MCF 10A (cell line): ENCODE measurements around the gene CDHR3. TPM values are rescaled to one million over a fixed set of nuclear protein-coding genes. Genes with fewer than 3 reads are reported as not detected.

Source experiments
- BruUV-seq: library from RNA; stranded (reverse); fragments of 400-500 nt; replicated peaks from 2 replicates; lab custom pipeline; 2021; lab: Mats Ljungman, UMichigan
- CTCF ChIA-PET: fragments of 300-600 bp; sonication (Branson Sonifier 250); formaldehyde crosslinking; extraction: SDS; loops from one replicate; lab custom pipeline; 2021; ENCODE audit warnings: antibody characterized with exemption, inconsistent platforms; lab: Yijun Ruan, JAX
- POLR2A ChIA-PET: fragments of 300-600, 350-650 bp; sonication (Branson Sonifier 250); formaldehyde crosslinking; extraction: SDS; loops from one replicate; lab custom pipeline; 2020; ENCODE audit warnings: antibody characterized with exemption, inconsistent platforms; lab: Yijun Ruan, JAX
- DNase-seq: peaks from one replicate; pipeline ENCODE4 v3.0.0-alpha.2; 2018; ENCODE audit not compliant: unreplicated experiment
- H3K27ac Mint-ChIP-seq: one replicate; pipeline ENCODE4 v1.8.0; 2022; ENCODE audit warnings: mild to moderate bottlenecking, low read depth, mixed read lengths; ENCODE audit not compliant: unreplicated experiment
- H3K27me3 Mint-ChIP-seq: one replicate; pipeline ENCODE4 v1.8.0; 2022; ENCODE audit warnings: mixed read lengths; ENCODE audit not compliant: insufficient read depth, unreplicated experiment
- H3K36me3 Mint-ChIP-seq: one replicate; pipeline ENCODE4 v1.8.0; 2022; ENCODE audit warnings: mild to moderate bottlenecking, moderate library complexity, mixed read lengths; ENCODE audit not compliant: insufficient read depth, unreplicated experiment
- H3K4me1 Mint-ChIP-seq: one replicate; pipeline ENCODE4 v1.8.0; 2022; ENCODE audit warnings: mixed read lengths; ENCODE audit not compliant: insufficient read depth, unreplicated experiment
- H3K4me3 Mint-ChIP-seq: one replicate; pipeline ENCODE4 v1.8.0; 2022; ENCODE audit warnings: mild to moderate bottlenecking, moderate library complexity, mixed read lengths; ENCODE audit not compliant: unreplicated experiment
- H3K9me3 Mint-ChIP-seq: one replicate; pipeline ENCODE4 v1.8.0; 2022; ENCODE audit warnings: mixed read lengths; ENCODE audit not compliant: unreplicated experiment
- intact Hi-C: fragments of 100-400 bp; cut with micrococcal nuclease; formaldehyde crosslinking; loops from 2 replicates; pipeline ENCODE4 v1.14.1; 2022
- total RNA-seq: library from RNA; stranded (reverse); gene quantifications from 2 replicates; pipeline ENCODE4 v1.2.3, GENCODE V29; 2022
- TF ChIP-seq, protein P1 (sequence below): fragments of 200-600 bp; IDR thresholded peaks from one replicate; pipeline ENCODE4 v1.8.0; 2022; ENCODE audit warnings: antibody characterized with exemption, mild to moderate bottlenecking; ENCODE audit not compliant: unreplicated experiment

CDHR3 gene
- total RNA-seq, 1 experiment from 2014 or later: 0.19 TPM

DNA sequence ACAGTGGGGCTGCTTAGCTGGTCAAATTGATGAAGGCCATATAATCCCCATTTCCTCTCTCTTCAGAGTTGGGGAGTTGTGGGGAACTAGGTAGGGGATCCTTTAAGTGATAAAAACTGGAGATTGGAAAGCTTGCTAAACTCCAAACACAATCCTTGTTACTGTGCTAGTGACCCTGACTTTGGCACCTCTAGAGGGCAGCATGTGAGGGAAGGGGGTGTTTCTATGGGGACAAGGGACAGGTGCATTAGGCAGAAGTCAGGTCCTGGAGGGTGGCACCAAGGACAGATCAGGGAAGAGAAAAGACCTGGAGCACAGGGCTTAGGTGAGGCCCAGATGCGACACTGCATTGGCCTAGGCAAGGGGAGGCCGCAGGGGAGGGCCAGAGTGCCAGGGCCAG lies 66.9 kb downstream of the CDHR3 start:
- no peak overlapping the region for H3K4me3 Mint-ChIP-seq
- DNase-seq: no peak
- no peak overlapping the region for H3K27ac Mint-ChIP-seq
- ChIA-PET CTCF (interaction anchor here (1.2 to 5.7 kb wide), 3 partner anchors 13 to 270 kb away, joined by 4 to 33 read pairs (median 5); no protein-coding TSS in a partner anchor), POLR2A (no interaction called here)
- H3K36me3 Mint-ChIP-seq: no peaks in the 10 kb centered on the region
- peaks cover 13% of the 10 kb centered on the region for H3K27me3 Mint-ChIP-seq
- TF ChIP-seq, protein P1, sequence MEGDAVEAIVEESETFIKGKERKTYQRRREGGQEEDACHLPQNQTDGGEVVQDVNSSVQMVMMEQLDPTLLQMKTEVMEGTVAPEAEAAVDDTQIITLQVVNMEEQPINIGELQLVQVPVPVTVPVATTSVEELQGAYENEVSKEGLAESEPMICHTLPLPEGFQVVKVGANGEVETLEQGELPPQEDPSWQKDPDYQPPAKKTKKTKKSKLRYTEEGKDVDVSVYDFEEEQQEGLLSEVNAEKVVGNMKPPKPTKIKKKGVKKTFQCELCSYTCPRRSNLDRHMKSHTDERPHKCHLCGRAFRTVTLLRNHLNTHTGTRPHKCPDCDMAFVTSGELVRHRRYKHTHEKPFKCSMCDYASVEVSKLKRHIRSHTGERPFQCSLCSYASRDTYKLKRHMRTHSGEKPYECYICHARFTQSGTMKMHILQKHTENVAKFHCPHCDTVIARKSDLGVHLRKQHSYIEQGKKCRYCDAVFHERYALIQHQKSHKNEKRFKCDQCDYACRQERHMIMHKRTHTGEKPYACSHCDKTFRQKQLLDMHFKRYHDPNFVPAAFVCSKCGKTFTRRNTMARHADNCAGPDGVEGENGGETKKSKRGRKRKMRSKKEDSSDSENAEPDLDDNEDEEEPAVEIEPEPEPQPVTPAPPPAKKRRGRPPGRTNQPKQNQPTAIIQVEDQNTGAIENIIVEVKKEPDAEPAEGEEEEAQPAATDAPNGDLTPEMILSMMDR: no peak
- no TSS peak for BruUV-seq
- H3K4me1 Mint-ChIP-seq: no peaks in the 10 kb centered on the region
- H3K9me3 Mint-ChIP-seq: no peaks in the 10 kb centered on the region
- intact Hi-C loops: no loop called here

DNA sequence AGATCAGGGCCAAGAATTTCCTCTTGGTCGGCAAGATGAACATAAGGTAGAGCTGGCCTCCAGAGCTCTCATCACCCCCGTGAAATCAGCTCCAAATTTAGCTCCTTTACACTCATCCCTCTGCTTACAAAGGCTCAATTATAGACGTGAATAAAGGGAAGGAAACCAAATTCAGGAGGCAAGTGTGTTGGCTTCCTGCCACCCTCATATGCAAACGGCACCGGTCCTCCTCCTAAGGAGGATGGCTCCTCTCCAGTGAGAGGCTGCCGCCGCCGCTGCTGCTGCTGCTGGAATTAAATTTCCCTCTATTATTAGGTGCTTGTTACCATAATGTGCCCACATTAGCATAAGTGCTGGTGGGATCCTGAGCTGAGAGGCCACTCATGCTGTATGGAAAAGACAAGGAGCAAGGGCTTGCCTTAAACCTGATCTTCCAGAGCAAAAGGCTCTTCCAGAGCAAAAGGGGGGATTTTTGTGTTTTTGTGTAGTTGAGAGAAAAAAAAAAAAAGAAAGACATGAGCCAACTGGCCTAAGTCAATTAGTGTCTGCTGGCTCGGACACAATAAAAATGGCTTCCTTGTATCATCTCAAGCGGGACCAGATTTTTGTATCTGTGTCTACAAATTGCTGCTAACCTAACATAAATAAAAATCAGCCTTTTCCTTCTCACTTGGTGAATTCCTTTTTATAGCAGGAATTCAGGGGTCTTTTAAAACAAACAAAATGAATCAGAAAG lies 68.4 kb downstream of the CDHR3 start:
- H3K4me1 Mint-ChIP-seq: no peaks in the 10 kb centered on the region
- H3K27me3 Mint-ChIP-seq: peaks cover 13% of the 10 kb centered on the region
- H3K36me3 Mint-ChIP-seq: no peaks in the 10 kb centered on the region
- intact Hi-C loops: no loop called here
- H3K4me3 Mint-ChIP-seq: no peak overlapping the region
- ChIA-PET POLR2A (no interaction called here), CTCF (interaction anchor here (0.7 to 5.7 kb wide), 5 partner anchors 12 to 273 kb away, joined by 3 to 33 read pairs (median 3); no protein-coding TSS in a partner anchor)
- no peak for DNase-seq
- TF ChIP-seq, protein P1: no peak
- BruUV-seq: no TSS peak
- H3K27ac Mint-ChIP-seq: no peak overlapping the region
- no peaks in the 10 kb centered on the region for H3K9me3 Mint-ChIP-seq

GRCh38 chr7:106032295-106032694 lies 69.2 kb downstream of the CDHR3 start:
- ChIA-PET CTCF (interaction anchor here (0.6 to 5.7 kb wide), 3 partner anchors 11 to 274 kb away, joined by 3 to 33 read pairs (median 3); no protein-coding TSS in a partner anchor), POLR2A (no interaction called here)
- intact Hi-C loops: no loop called here
- Mint-ChIP-seq H3K27ac (no peak overlapping the region), H3K27me3 (peaks cover 13% of the 10 kb centered on the region), H3K4me1 (no peaks in the 10 kb centered on the region), H3K9me3 (no peaks in the 10 kb centered on the region), H3K4me3 (no peak overlapping the region), H3K36me3 (no peaks in the 10 kb centered on the region)
- no TSS peak for BruUV-seq
- no peak for DNase-seq
- TF ChIP-seq, protein P1: no peak

DNA sequence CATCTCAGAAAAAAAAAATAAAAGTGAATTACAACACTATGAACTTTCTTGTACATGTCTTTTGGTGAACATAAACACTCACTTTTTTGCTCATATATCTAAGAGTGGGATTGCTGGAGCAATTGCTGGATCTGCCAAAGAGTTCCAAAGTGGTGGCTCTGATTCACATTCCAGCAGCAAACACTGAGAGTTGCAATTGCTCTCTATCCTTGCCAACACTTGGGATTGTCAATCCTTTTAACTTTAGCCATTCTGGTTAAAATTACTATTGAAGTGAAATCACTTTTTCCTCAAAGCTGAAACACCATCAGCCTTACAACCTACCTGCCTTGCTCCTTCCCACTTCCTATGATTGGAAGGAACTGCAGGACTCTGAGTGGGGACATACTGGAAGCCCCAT lies 70.7 kb downstream of the CDHR3 start:
- intact Hi-C loops: no loop called here

More for the DNA sequence above, 70.7 kb downstream of the CDHR3 start:
- H3K27ac Mint-ChIP-seq: no peak overlapping the region
- peaks cover 13% of the 10 kb centered on the region for H3K27me3 Mint-ChIP-seq
- DNase-seq: no peak
- H3K4me3 Mint-ChIP-seq: no peak overlapping the region
- no TSS peak for BruUV-seq
- H3K4me1 Mint-ChIP-seq: no peaks in the 10 kb centered on the region
- H3K9me3 Mint-ChIP-seq: no peaks in the 10 kb centered on the region
- POLR2A ChIA-PET: interaction anchor here (0.5 kb wide), 1 partner anchor 281 kb away, joined by 3 read pairs; no protein-coding TSS in a partner anchor
- CTCF ChIA-PET: interaction anchor here (1.6 to 5.7 kb wide), 3 partner anchors 10 to 274 kb away, joined by 6 to 33 read pairs (median 7); no protein-coding TSS in a partner anchor
- TF ChIP-seq, protein P1: no peak
- no peaks in the 10 kb centered on the region for H3K36me3 Mint-ChIP-seq
